ENCODE data around the gene FAIM2.

DNA sequence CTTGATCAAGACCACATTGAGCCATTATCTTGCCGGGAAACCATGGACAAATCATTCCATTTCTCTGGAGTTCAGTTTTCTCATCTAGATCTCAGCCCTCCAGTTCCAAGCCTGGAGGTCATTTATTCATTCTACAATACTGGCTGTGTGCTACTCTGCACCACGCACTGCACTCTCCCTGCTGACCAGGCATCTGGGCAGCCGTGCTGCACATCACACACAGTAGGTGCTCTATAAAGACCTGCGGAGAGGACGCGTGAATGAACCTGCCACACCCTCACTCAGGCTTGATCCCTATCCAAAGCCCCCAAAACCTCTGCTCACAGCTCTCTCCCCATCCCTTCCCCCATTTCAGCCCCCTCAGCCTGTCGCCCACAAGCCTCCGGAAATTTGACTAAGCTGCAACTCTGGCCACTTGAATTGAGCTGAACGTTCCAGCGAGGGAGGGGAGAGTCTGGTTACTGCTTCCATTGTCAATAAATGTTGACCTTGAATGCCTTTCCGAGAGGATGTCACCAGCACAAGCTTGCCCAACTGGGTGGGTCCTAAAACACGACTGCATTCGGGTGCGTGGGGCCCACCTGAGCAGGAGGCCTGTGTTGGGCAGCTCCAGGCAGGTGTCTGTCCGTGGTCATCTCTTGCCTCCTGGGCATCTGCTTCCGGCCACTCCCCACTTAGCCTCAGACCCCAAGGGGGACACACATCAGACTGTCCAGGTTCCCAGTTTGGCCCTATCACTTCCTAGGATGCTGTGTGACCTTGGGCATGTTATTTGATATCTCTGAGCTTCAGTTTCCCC is 17.8 kb downstream of the FAIM2 start:
- TF ChIP-seq SCRT1 (tag by site-specific recombination; IDR thresholded peaks at IDR 0.05; ENCODE audit: borderline replicate concordance) (peak; percentile 30; the same call in 1 of the 2 replicates), BCL11B (tag by site-specific recombination; IDR thresholded peaks at IDR 0.05; ENCODE audit: low read depth) (no peak), ZNF146 (tag by site-specific recombination; IDR thresholded peaks at IDR 0.05) (no peak), ZNF544 (tag by site-specific recombination; IDR thresholded peaks at IDR 0.05) (no peak), ZNF335 (tag by site-specific recombination; conservative IDR thresholded peaks at IDR 0.05) (no peak), MYNN (tag by site-specific recombination; IDR thresholded peaks at IDR 0.05; ENCODE audit: borderline replicate concordance) (no peak), ZFP3 (tag by site-specific recombination; IDR thresholded peaks at IDR 0.05; ENCODE audit: low read depth) (no peak), HOXC10 (CRISPR knock-in tag; IDR thresholded peaks at IDR 0.05) (no peak)
- TF ChIP-seq, protein P1, sequence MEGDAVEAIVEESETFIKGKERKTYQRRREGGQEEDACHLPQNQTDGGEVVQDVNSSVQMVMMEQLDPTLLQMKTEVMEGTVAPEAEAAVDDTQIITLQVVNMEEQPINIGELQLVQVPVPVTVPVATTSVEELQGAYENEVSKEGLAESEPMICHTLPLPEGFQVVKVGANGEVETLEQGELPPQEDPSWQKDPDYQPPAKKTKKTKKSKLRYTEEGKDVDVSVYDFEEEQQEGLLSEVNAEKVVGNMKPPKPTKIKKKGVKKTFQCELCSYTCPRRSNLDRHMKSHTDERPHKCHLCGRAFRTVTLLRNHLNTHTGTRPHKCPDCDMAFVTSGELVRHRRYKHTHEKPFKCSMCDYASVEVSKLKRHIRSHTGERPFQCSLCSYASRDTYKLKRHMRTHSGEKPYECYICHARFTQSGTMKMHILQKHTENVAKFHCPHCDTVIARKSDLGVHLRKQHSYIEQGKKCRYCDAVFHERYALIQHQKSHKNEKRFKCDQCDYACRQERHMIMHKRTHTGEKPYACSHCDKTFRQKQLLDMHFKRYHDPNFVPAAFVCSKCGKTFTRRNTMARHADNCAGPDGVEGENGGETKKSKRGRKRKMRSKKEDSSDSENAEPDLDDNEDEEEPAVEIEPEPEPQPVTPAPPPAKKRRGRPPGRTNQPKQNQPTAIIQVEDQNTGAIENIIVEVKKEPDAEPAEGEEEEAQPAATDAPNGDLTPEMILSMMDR (tag by site-specific recombination; IDR thresholded peaks at IDR 0.05): no peak
- TF ChIP-seq, protein P2, sequence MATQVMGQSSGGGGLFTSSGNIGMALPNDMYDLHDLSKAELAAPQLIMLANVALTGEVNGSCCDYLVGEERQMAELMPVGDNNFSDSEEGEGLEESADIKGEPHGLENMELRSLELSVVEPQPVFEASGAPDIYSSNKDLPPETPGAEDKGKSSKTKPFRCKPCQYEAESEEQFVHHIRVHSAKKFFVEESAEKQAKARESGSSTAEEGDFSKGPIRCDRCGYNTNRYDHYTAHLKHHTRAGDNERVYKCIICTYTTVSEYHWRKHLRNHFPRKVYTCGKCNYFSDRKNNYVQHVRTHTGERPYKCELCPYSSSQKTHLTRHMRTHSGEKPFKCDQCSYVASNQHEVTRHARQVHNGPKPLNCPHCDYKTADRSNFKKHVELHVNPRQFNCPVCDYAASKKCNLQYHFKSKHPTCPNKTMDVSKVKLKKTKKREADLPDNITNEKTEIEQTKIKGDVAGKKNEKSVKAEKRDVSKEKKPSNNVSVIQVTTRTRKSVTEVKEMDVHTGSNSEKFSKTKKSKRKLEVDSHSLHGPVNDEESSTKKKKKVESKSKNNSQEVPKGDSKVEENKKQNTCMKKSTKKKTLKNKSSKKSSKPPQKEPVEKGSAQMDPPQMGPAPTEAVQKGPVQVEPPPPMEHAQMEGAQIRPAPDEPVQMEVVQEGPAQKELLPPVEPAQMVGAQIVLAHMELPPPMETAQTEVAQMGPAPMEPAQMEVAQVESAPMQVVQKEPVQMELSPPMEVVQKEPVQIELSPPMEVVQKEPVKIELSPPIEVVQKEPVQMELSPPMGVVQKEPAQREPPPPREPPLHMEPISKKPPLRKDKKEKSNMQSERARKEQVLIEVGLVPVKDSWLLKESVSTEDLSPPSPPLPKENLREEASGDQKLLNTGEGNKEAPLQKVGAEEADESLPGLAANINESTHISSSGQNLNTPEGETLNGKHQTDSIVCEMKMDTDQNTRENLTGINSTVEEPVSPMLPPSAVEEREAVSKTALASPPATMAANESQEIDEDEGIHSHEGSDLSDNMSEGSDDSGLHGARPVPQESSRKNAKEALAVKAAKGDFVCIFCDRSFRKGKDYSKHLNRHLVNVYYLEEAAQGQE (tag by site-specific recombination; IDR thresholded peaks at IDR 0.05): no peak
- TF ChIP-seq, protein P3, sequence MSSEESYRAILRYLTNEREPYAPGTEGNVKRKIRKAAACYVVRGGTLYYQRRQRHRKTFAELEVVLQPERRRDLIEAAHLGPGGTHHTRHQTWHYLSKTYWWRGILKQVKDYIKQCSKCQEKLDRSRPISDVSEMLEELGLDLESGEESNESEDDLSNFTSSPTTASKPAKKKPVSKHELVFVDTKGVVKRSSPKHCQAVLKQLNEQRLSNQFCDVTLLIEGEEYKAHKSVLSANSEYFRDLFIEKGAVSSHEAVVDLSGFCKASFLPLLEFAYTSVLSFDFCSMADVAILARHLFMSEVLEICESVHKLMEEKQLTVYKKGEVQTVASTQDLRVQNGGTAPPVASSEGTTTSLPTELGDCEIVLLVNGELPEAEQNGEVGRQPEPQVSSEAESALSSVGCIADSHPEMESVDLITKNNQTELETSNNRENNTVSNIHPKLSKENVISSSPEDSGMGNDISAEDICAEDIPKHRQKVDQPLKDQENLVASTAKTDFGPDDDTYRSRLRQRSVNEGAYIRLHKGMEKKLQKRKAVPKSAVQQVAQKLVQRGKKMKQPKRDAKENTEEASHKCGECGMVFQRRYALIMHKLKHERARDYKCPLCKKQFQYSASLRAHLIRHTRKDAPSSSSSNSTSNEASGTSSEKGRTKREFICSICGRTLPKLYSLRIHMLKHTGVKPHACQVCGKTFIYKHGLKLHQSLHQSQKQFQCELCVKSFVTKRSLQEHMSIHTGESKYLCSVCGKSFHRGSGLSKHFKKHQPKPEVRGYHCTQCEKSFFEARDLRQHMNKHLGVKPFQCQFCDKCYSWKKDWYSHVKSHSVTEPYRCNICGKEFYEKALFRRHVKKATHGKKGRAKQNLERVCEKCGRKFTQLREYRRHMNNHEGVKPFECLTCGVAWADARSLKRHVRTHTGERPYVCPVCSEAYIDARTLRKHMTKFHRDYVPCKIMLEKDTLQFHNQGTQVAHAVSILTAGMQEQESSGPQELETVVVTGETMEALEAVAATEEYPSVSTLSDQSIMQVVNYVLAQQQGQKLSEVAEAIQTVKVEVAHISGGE (tag by site-specific recombination; conservative IDR thresholded peaks at IDR 0.05; ENCODE audit: low read depth): no peak
- TF ChIP-seq, protein P4, sequence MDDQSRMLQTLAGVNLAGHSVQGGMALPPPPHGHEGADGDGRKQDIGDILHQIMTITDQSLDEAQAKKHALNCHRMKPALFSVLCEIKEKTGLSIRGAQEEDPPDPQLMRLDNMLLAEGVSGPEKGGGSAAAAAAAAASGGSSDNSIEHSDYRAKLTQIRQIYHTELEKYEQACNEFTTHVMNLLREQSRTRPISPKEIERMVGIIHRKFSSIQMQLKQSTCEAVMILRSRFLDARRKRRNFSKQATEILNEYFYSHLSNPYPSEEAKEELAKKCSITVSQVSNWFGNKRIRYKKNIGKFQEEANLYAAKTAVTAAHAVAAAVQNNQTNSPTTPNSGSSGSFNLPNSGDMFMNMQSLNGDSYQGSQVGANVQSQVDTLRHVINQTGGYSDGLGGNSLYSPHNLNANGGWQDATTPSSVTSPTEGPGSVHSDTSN (CRISPR knock-in tag; IDR thresholded peaks at IDR 0.05): no peak

Data from HEK293 (cell line).